Loucy (cell line): ENCODE data around the gene SLC23A2.

ENCODE experiments used
- H2AFZ ChIP-seq: fragments of 200-600 bp; sonication (generic); 2 replicates; pipeline ENCODE4 v1.6.0; 2016; ENCODE audit warnings: antibody characterized with exemption, mild to moderate bottlenecking, low read length, moderate library complexity
- H3F3A ChIP-seq: fragments of 200-600 bp; 2 replicates; pipeline ENCODE4 v1.6.0; 2016; ENCODE audit warnings: antibody characterized with exemption, low read depth, mild to moderate bottlenecking
- H3K27me3 ChIP-seq: fragments of 200-600 bp; sonication (generic); 2 replicates; pipeline ENCODE4 v1.6.1; 2014; ENCODE audit warnings: low read length, mild to moderate bottlenecking; ENCODE audit not compliant: insufficient read depth, poor library complexity, severe bottlenecking
- H3K36me3 ChIP-seq: fragments of 200-600 bp; sonication (generic); 2 replicates; pipeline ENCODE4 v1.6.1; 2016; ENCODE audit warnings: low read length; ENCODE audit not compliant: insufficient read depth
- H3K4me1 ChIP-seq: fragments of 200-600 bp; sonication (generic); 2 replicates; pipeline ENCODE4 v1.5.1; 2014; ENCODE audit warnings: low read length, mild to moderate bottlenecking; ENCODE audit not compliant: insufficient read depth, poor library complexity, severe bottlenecking
- H3K4me2 ChIP-seq: fragments of 200-600 bp; sonication (generic); 2 replicates; pipeline ENCODE4 v1.6.0; 2014; ENCODE audit warnings: antibody characterized with exemption, low read length, low read depth, mild to moderate bottlenecking; ENCODE audit not compliant: poor library complexity, severe bottlenecking
- H3K4me3 ChIP-seq: fragments of 200-600 bp; sonication (generic); 2 replicates; pipeline ENCODE4 v1.5.1; 2014; ENCODE audit warnings: low read length, mild to moderate bottlenecking, mixed read lengths; ENCODE audit not compliant: poor library complexity, severe bottlenecking
- H3K79me2 ChIP-seq: fragments of 200-600 bp; sonication (generic); 2 replicates; pipeline ENCODE4 v1.6.1; 2014; ENCODE audit warnings: low read length; ENCODE audit not compliant: insufficient read depth
- H3K9ac ChIP-seq: fragments of 200-600 bp; sonication (generic); 2 replicates; pipeline ENCODE4 v1.6.0; 2014; ENCODE audit warnings: mild to moderate bottlenecking, low read depth, low read length, moderate library complexity; ENCODE audit not compliant: poor library complexity, severe bottlenecking
- H3K9me2 ChIP-seq: fragments of 200-600 bp; sonication (generic); replicated peaks from 2 replicates; pipeline ENCODE4 v1.6.1; 2016; ENCODE audit warnings: low read depth, low read length, mixed read lengths
- H3K9me3 ChIP-seq: fragments of 200-600 bp; sonication (generic); 2 replicates; pipeline ENCODE4 v1.6.1; 2014; ENCODE audit warnings: mild to moderate bottlenecking, antibody characterized with exemption, low read length, low read depth; ENCODE audit not compliant: insufficient read depth
- H4K20me1 ChIP-seq: fragments of 200-600 bp; sonication (generic); 2 replicates; pipeline ENCODE4 v1.6.0; 2014; ENCODE audit warnings: antibody characterized with exemption, low read length, mild to moderate bottlenecking; ENCODE audit not compliant: insufficient read depth, poor library complexity, severe bottlenecking
- EZH2phosphoT487 ChIP-seq: fragments of 200-600 bp; IDR thresholded peaks from 2 replicates; pipeline ENCODE4 v1.6.1; 2018; ENCODE audit warnings: antibody characterized with exemption, mild to moderate bottlenecking, moderate library complexity, borderline replicate concordance
- TF ChIP-seq, protein P1 (sequence below): fragments of 200-600 bp; sonication (generic); conservative IDR thresholded peaks from 2 replicates; pipeline ENCODE4 v1.5.1; 2014; ENCODE audit warnings: mild to moderate bottlenecking, antibody characterized with exemption, low read length

Gene SLC23A2

GRCh38 chr20:4904127-4904860 is 97.0 kb downstream of the SLC23A2 start:
- no peak overlapping the region for H3K9ac ChIP-seq
- no peaks in the 10 kb centered on the region for H3K9me3 ChIP-seq
- no peaks in the 10 kb centered on the region for H3F3A ChIP-seq
- no peak overlapping the region for H3K4me3 ChIP-seq
- H3K27me3 ChIP-seq: no peaks in the 10 kb centered on the region
- H2AFZ ChIP-seq: no peak overlapping the region
- no peaks in the 10 kb centered on the region for H3K4me1 ChIP-seq
- no peaks in the 10 kb centered on the region for H3K79me2 ChIP-seq
- TF ChIP-seq, protein P1, sequence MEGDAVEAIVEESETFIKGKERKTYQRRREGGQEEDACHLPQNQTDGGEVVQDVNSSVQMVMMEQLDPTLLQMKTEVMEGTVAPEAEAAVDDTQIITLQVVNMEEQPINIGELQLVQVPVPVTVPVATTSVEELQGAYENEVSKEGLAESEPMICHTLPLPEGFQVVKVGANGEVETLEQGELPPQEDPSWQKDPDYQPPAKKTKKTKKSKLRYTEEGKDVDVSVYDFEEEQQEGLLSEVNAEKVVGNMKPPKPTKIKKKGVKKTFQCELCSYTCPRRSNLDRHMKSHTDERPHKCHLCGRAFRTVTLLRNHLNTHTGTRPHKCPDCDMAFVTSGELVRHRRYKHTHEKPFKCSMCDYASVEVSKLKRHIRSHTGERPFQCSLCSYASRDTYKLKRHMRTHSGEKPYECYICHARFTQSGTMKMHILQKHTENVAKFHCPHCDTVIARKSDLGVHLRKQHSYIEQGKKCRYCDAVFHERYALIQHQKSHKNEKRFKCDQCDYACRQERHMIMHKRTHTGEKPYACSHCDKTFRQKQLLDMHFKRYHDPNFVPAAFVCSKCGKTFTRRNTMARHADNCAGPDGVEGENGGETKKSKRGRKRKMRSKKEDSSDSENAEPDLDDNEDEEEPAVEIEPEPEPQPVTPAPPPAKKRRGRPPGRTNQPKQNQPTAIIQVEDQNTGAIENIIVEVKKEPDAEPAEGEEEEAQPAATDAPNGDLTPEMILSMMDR: no peak
- TF ChIP-seq EZH2phosphoT487: no peak
- no peaks in the 10 kb centered on the region for H3K9me2 ChIP-seq
- H3K4me2 ChIP-seq: no peak overlapping the region
- H4K20me1 ChIP-seq: no peaks in the 10 kb centered on the region
- H3K36me3 ChIP-seq: peaks cover 40% of the 10 kb centered on the region; the same call in 1 of the 2 replicates

DNA sequence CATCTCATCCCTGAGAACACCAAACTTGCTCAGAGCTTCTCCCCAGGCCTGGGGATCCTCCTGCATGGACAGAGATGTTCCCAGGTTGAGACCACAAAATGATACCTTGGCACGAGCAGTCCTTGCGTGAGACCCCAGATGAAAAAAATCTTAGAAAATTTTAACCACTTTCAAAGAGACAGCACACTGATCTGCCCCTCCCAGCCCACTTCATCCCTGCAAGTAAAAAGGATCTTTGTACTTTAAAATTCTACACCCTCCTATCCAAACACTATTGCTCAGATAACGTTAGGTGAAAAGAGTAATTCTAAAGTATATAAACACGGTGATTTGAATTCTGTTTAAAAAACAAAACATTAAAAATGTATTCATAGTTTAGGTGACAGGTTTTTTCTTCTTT is 98.5 kb downstream of the SLC23A2 start:
- H3K36me3 ChIP-seq: peaks cover 50% of the 10 kb centered on the region; the same call in 1 of the 2 replicates
- no peak overlapping the region for H3K9ac ChIP-seq
- no peak overlapping the region for H2AFZ ChIP-seq
- H3K9me2 ChIP-seq: no peaks in the 10 kb centered on the region
- H4K20me1 ChIP-seq: no peaks in the 10 kb centered on the region
- H3K27me3 ChIP-seq: no peaks in the 10 kb centered on the region
- H3K4me3 ChIP-seq: no peak overlapping the region
- H3K4me2 ChIP-seq: no peak overlapping the region
- no peaks in the 10 kb centered on the region for H3K4me1 ChIP-seq
- H3K9me3 ChIP-seq: no peaks in the 10 kb centered on the region
- TF ChIP-seq, protein P1: no peak
- no peak for TF ChIP-seq EZH2phosphoT487
- H3F3A ChIP-seq: no peaks in the 10 kb centered on the region
- no peaks in the 10 kb centered on the region for H3K79me2 ChIP-seq

DNA sequence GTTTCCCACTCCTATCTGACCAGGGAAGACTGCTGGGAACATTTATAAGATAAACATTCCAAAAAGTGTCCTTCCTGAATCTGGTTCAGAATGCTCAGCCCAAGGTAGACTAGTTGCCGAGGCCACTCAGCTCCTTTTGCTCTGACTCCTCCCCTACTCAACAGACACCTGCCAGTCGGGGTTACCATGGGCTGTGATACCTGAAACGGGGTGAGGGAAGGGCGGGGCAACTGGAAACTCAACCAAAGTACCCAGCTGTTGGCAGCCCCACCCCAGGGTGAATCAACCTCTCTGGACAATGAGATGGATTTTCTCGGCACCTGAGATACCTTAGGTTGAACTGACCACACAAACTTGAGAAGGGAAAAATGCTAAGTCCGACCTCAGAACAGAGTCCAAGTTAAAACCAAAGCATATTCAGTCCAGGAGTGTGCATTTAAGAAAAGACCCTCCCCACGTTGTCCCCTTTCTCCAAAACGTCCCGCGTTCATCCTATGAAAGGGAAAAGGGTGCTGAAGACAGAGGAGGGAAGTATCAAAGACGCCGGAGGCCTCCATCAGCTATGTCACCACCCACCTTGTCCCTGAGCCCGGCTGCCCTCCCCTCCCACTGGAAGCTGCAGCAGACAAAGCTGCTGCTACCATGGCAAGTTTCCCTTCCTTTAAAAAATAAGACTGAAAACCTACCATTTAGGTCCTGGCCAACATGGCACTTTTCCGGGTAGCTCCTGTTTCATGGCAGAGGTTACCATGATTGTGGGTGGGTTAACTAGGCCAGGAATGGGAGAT is 100.1 kb downstream of the SLC23A2 start:
- H3K4me1 ChIP-seq: no peaks in the 10 kb centered on the region
- H2AFZ ChIP-seq: no peak overlapping the region
- TF ChIP-seq, protein P1: no peak
- TF ChIP-seq EZH2phosphoT487: no peak
- H3K4me2 ChIP-seq: no peak overlapping the region
- H3K36me3 ChIP-seq: peaks cover 50% of the 10 kb centered on the region; the same call in 1 of the 2 replicates
- H3K27me3 ChIP-seq: no peaks in the 10 kb centered on the region
- H3K9me2 ChIP-seq: no peaks in the 10 kb centered on the region
- H3K4me3 ChIP-seq: no peak overlapping the region
- no peaks in the 10 kb centered on the region for H3F3A ChIP-seq
- H4K20me1 ChIP-seq: no peaks in the 10 kb centered on the region
- H3K79me2 ChIP-seq: no peaks in the 10 kb centered on the region
- H3K9ac ChIP-seq: no peak overlapping the region
- no peaks in the 10 kb centered on the region for H3K9me3 ChIP-seq
